Measurements from ENCODE around the gene CENPC. TPM values are rescaled to one million over a fixed set of nuclear protein-coding genes. Genes with fewer than 3 reads are reported as not detected.
A peak's percentile ranks its signal among the peaks of the same experiment; 100 is the strongest.

Gene CENPC
- total and polyA plus RNA-seq, 2 experiments from 2014 or later, result 21.6 to 24.5 TPM

- TF ChIP-seq ZNF462 (CRISPR knock-in tag; IDR thresholded peaks at IDR 0.05) (no peak), EZH2 (IDR thresholded peaks at IDR 0.05; ENCODE audit: low read depth, unreplicated experiment) (no peak), NANOG (IDR thresholded peaks at IDR 0.05; ENCODE audit: borderline replicate concordance) (no peak)
Observed at GRCh38 chr4:67576059-67576466, 30.8 kb upstream of the CENPC start (continued).

- Histone ChIP-seq H3K4me1 (ENCODE audit: insufficient read depth) (peaks cover 7% of the 10 kb centered on the region; the same call in 1 of the 2 replicates), H3K4me3 (no peak overlapping the region), H2AFZ (peak overlapping the region; percentile 38), H3K9me2 (ENCODE audit: insufficient read depth) (no peaks in the 10 kb centered on the region), H4K20me1 (replicated peaks; ENCODE audit: insufficient read depth) (no peaks in the 10 kb centered on the region), H3K27me3 (ENCODE audit: insufficient read depth) (no peaks in the 10 kb centered on the region), H3K4me2 (peak overlapping the region; percentile 25; the same call in 1 of the 2 replicates), H3K27ac (ENCODE audit: low read depth) (no peak overlapping the region), H3K36me3 (ENCODE audit: insufficient read depth) (no peaks in the 10 kb centered on the region), H3K79me2 (replicated peaks; ENCODE audit: insufficient read depth) (no peaks in the 10 kb centered on the region), H3F3A (replicated peaks; ENCODE audit: low read depth) (no peaks in the 10 kb centered on the region)
- Mint-ChIP-seq H3K4me1 (peaks cover 11% of the 10 kb centered on the region; the same call in 2 of the 3 replicates), H3K27ac (peak overlapping the region; percentile 75), H3K27me3 (ENCODE audit: insufficient read depth, low read depth, poor library complexity) (no peaks in the 10 kb centered on the region), H3K9me3 (no peaks in the 10 kb centered on the region), H3K4me3 (no peak overlapping the region), H3K36me3 (ENCODE audit: low read depth) (no peaks in the 10 kb centered on the region)
- peak; percentile 62 for ATAC-seq
- peak; percentile 55 for DNase-seq (ENCODE audit: low spot score)
- no peak for TF ChIP-seq ETS1 (IDR thresholded peaks at IDR 0.05)
- TF ChIP-seq EZH2 (IDR thresholded peaks at IDR 0.05; ENCODE audit: low read depth, unreplicated experiment), result no peak
- no peak for TF ChIP-seq CTCF (conservative IDR thresholded peaks at IDR 0.05; ENCODE audit: low read depth in 2 of 2)
- no peak for TF ChIP-seq POLR2AphosphoS5 (IDR thresholded peaks at IDR 0.05; ENCODE audit: low read depth)
- no peak for TF ChIP-seq ZNF114 (CRISPR knock-in tag; IDR thresholded peaks at IDR 0.05)
- TF ChIP-seq EZH2phosphoT487 (IDR thresholded peaks at IDR 0.05; ENCODE audit: unreplicated experiment), result no peak
- no peak for TF ChIP-seq NANOG (IDR thresholded peaks at IDR 0.05; ENCODE audit: borderline replicate concordance)
Observed at GRCh38 chr4:67575232-67576058, 30.1 kb upstream of the CENPC start.
